ENCODE measurements around the gene ZNF778. TPM values are rescaled to one million over a fixed set of nuclear protein-coding genes. Genes with fewer than 3 reads are reported as not detected.

Gene ZNF778
- total and polyA plus RNA-seq, 2 experiments from 2014 or later = 1.3 to 2.9 TPM

DNA sequence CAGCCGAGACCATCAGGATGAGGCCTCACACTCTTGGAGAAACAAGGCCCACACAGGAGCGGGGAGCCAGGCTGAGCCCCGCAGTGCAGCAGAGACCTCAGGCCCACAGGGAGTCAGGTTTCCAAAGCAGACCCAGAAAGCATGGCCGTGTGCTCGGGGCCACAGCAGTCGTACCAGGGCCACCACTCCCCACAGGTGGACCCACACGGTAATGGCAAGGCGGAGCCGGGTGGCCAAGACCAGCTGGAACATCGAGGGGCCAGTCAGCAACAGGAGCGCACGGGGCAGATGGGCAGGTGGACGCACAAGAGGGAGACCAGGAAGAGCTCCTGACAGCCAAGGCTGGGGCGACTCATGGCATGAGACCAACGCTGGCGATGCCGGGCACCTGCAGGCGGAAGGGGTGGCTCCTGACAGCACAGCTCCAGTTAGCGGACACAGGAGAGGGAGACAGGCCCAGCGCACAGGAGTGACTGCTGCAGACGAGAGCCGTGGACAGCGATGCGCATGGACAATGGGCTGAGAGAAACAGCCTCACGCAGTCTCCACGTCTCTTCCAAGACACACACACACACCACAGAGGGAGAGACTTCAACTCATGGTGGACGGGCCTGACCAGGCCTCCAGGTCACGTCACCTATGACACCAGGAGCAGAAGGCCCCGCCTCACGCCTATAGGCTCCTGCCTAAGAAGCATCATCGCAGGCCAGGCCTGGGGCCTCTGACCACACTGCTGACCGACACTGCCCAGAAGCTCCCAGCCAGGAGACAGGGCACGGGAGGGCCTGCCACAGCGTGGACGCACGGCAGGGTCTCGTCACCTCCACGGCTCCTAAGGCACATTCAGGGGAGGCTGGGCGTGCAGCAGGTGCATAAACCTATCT lies 58.6 kb downstream of the ZNF778 start:
- Histone ChIP-seq H3K9me3 (ENCODE audit: low read depth) (no peaks in the 10 kb centered on the region), H3K4me1 (ENCODE audit: insufficient read depth) (no peaks in the 10 kb centered on the region), H2AFZ (no peak overlapping the region), H3K27ac (no peak overlapping the region), H3K9me2 (replicated peaks; ENCODE audit: insufficient read depth) (no peaks in the 10 kb centered on the region), H3K27me3 (no peaks in the 10 kb centered on the region), H3K36me3 (replicated peaks; ENCODE audit: insufficient read depth, low read depth) (no peaks in the 10 kb centered on the region), H3K4me2 (no peak overlapping the region), H4K20me1 (ENCODE audit: insufficient read depth, poor library complexity, severe bottlenecking) (peaks cover 12% of the 10 kb centered on the region), H3K4me3 (no peak overlapping the region), H3K79me2 (no peaks in the 10 kb centered on the region)
- TF ChIP-seq EZH2 (IDR thresholded peaks at IDR 0.05; ENCODE audit: borderline replicate concordance) (no peak), CTCF (IDR thresholded peaks at IDR 0.05; ENCODE audit: poor library complexity) (no peak), EZH2phosphoT487 (IDR thresholded peaks at IDR 0.05; ENCODE audit: low read depth, severe bottlenecking, unreplicated experiment) (no peak)
- WGBS (ENCODE audit: low lambda C conversion rate, missing lambda C conversion rate) = 97% methylated on average over 39 of the region's 39 CpGs
- DNase-seq (ENCODE audit: low spot score) = no peak

GRCh38 chr16:89277049-89277448 lies 59.5 kb downstream of the ZNF778 start:
- Histone ChIP-seq H3K9me2 (replicated peaks; ENCODE audit: insufficient read depth) (no peaks in the 10 kb centered on the region), H3K4me1 (ENCODE audit: insufficient read depth) (no peaks in the 10 kb centered on the region), H3K27ac (no peak overlapping the region), H4K20me1 (ENCODE audit: insufficient read depth, poor library complexity, severe bottlenecking) (peaks cover 4% of the 10 kb centered on the region), H3K27me3 (no peaks in the 10 kb centered on the region), H3K4me2 (no peak overlapping the region), H3K4me3 (no peak overlapping the region), H3K36me3 (replicated peaks; ENCODE audit: insufficient read depth, low read depth) (no peaks in the 10 kb centered on the region), H3K9me3 (ENCODE audit: low read depth) (no peaks in the 10 kb centered on the region), H2AFZ (no peak overlapping the region), H3K79me2 (no peaks in the 10 kb centered on the region)
- TF ChIP-seq EZH2 (IDR thresholded peaks at IDR 0.05; ENCODE audit: borderline replicate concordance) (no peak), CTCF (IDR thresholded peaks at IDR 0.05; ENCODE audit: poor library complexity) (no peak), EZH2phosphoT487 (IDR thresholded peaks at IDR 0.05; ENCODE audit: low read depth, severe bottlenecking, unreplicated experiment) (no peak)
- no peak for DNase-seq (ENCODE audit: low spot score)
- 98% methylated on average over 9 of the region's 9 CpGs for WGBS (ENCODE audit: low lambda C conversion rate, missing lambda C conversion rate)

DNA sequence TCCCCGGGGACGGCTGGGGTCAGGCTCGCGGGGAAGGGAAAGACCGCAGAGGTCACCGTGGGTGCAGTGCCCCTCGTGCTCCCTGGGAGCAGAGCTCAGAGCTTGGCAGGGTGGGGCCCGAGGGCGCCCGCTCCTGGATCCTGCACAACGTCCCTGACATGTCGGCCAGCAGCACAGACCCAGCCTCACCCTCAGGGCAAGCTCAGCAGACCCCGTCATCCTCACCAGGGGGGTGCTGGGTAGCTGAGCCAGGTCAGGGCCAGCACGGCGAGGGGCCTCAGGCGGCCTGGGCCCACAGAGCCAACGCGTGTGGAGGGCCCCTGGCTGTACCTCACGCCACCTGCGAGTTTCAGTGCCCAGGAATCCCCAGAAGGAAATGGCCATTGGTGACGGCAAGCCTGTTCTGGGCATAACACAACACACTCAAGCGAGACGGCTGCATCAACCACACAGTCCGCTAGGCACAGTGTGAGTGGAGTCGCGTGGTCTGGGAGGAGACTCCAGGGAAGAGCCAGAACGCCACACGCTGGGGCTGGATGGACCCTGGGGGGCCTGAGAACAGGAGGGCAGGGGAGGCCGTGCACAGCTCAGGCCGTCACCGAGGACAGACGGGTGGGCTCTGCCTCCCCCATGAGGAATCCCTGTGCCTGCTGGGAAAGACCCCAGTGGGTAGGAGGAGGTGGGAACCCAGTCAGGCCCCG lies 60.3 kb downstream of the ZNF778 start:
- Histone ChIP-seq H3K9me3 (ENCODE audit: low read depth) (no peaks in the 10 kb centered on the region), H3K4me1 (ENCODE audit: insufficient read depth) (no peaks in the 10 kb centered on the region), H3K27ac (no peak overlapping the region), H3K4me3 (no peak overlapping the region), H4K20me1 (ENCODE audit: insufficient read depth, poor library complexity, severe bottlenecking) (peaks cover 6% of the 10 kb centered on the region), H3K4me2 (no peak overlapping the region), H3K36me3 (replicated peaks; ENCODE audit: insufficient read depth, low read depth) (no peaks in the 10 kb centered on the region), H3K27me3 (no peaks in the 10 kb centered on the region), H3K79me2 (no peaks in the 10 kb centered on the region), H2AFZ (no peak overlapping the region), H3K9me2 (replicated peaks; ENCODE audit: insufficient read depth) (no peaks in the 10 kb centered on the region)
- TF ChIP-seq CTCF (IDR thresholded peaks at IDR 0.05; ENCODE audit: poor library complexity) (no peak), EZH2phosphoT487 (IDR thresholded peaks at IDR 0.05; ENCODE audit: low read depth, severe bottlenecking, unreplicated experiment) (no peak), EZH2 (IDR thresholded peaks at IDR 0.05; ENCODE audit: borderline replicate concordance) (no peak)
- WGBS (ENCODE audit: low lambda C conversion rate, missing lambda C conversion rate) = 86% methylated on average over 31 of the region's 33 CpGs
- no peak for DNase-seq (ENCODE audit: low spot score)

Data from hepatocyte (in vitro differentiated cells).